ENCODE measurements around the gene COL13A1. TPM values are rescaled to one million over a fixed set of nuclear protein-coding genes. Genes with fewer than 3 reads are reported as not detected.

COL13A1 gene
- total RNA-seq, 3 donors from 2014 or later (not counting 1 experiment from before 2014, with no cell fraction given) = 5.2 to 22.0 (median 10.3) TPM

DNA sequence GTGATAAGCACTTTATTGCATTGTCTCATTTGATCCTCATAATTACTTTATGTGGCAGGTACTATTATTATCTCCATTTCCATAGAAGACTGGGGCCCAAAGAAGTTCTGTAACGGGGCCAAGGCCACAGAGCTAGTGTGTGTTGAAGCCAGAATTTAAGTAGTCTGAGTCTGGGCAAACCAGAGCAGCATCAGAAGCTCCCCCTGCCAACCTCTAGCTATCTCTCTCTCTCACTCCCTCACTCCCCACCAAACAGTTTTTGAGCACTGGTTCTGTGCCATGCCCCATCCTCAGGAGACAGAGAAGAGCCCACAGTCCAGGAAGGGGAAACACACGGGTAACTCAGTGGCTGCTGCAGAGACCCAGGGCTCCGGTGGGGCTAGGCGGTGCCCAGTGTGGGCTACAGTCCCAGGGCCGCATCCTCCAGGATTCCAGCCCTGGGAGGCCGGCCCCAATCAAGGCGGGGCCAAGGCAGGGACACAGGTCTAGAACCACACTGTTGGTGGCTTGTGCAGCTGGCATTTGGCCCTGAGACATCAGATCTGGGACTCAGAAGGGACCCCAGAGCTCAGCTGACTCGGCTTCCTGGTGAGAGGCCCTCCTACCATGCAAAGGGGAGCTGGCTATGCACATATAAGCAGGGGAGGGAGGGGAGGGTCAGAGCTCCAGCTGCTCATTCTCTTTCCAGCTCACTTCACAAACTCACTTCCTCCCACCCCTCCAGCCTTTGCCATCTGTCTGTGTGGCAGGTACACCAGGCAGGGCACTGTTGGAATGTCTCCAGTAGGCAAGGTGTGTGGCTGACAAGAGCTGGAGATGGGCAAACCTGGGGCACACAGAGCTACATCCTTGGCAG lies 34.4 kb downstream of the COL13A1 start:
- Mint-ChIP-seq H3K27ac (no peak overlapping the region), H3K4me3 (no peak overlapping the region), H3K36me3 (no peaks in the 10 kb centered on the region), H3K4me1 (peaks cover 47 to 75% of the 10 kb centered on the region in 2 donors), H3K27me3 (ENCODE audit: low read depth in 2 of 2) (no peaks in the 10 kb centered on the region), H3K9me3 (no peaks in the 10 kb centered on the region)
- no peaks in the 10 kb centered on the region for H3K36me3 ChIP-seq (ENCODE audit: control insufficient read depth, insufficient read depth, low read length)
- DNase-seq (no peak), ATAC-seq (no peak)
- H3K4me1 ChIP-seq (ENCODE audit: control insufficient read depth, insufficient read depth, low read length) = peaks cover 36% of the 10 kb centered on the region
- 26% methylated on average over 7 of the region's 8 CpGs for WGBS (ENCODE audit: insufficient coverage)
- H3K4me3 ChIP-seq (ENCODE audit: low read length) = no peak overlapping the region
- H3K9me3 ChIP-seq (ENCODE audit: control insufficient read depth, insufficient read depth, low read length) = no peaks in the 10 kb centered on the region
- no peak overlapping the region for H3K27ac ChIP-seq (ENCODE audit: low read length)
- no peaks in the 10 kb centered on the region for H3K27me3 ChIP-seq (ENCODE audit: control insufficient read depth, insufficient read depth, low read length)
- intact Hi-C loops (cut with micrococcal nuclease) = loop anchor here (5.0 kb wide), 1 partner anchor 34 kb away; the partner anchor contains the start of gene COL13A1
- TF ChIP-seq CTCF (IDR thresholded peaks at IDR 0.05) = no peak

DNA sequence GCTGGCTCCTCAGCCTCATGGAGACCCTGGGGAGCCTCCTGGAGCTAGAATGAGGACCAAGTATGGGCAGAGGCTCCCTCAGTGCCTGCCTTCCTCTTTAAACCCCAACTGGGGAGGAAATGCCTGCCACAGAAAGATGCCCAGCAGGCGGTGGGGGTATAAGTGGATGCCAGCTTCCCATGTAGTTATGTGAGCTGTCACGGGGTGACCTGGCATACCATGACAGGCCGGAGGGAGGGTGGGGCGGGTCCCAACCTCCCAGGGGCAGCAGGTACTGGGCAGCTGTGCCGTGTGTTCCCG lies 35.0 kb downstream of the COL13A1 start:
- Mint-ChIP-seq H3K9me3 (no peaks in the 10 kb centered on the region), H3K27me3 (ENCODE audit: low read depth in 2 of 2) (no peaks in the 10 kb centered on the region), H3K27ac (no peak overlapping the region), H3K4me3 (no peak overlapping the region), H3K36me3 (no peaks in the 10 kb centered on the region), H3K4me1 (peaks cover 47 to 75% of the 10 kb centered on the region in 2 donors)
- no peak for TF ChIP-seq CTCF (IDR thresholded peaks at IDR 0.05)
- ATAC-seq (no peak), DNase-seq (no peak)
- WGBS (ENCODE audit: insufficient coverage) = 58% methylated on average over 6 of the region's 6 CpGs
- intact Hi-C loops (cut with micrococcal nuclease) = loop anchor here (5.0 kb wide), 1 partner anchor 34 kb away; the partner anchor contains the start of gene COL13A1
- H3K4me3 ChIP-seq (ENCODE audit: low read length) = no peak overlapping the region
- no peaks in the 10 kb centered on the region for H3K9me3 ChIP-seq (ENCODE audit: control insufficient read depth, insufficient read depth, low read length)
- H3K4me1 ChIP-seq (ENCODE audit: control insufficient read depth, insufficient read depth, low read length) = peaks cover 31% of the 10 kb centered on the region
- no peak overlapping the region for H3K27ac ChIP-seq (ENCODE audit: low read length)
- H3K36me3 ChIP-seq (ENCODE audit: control insufficient read depth, insufficient read depth, low read length) = no peaks in the 10 kb centered on the region
- H3K27me3 ChIP-seq (ENCODE audit: control insufficient read depth, insufficient read depth, low read length) = no peaks in the 10 kb centered on the region

DNA sequence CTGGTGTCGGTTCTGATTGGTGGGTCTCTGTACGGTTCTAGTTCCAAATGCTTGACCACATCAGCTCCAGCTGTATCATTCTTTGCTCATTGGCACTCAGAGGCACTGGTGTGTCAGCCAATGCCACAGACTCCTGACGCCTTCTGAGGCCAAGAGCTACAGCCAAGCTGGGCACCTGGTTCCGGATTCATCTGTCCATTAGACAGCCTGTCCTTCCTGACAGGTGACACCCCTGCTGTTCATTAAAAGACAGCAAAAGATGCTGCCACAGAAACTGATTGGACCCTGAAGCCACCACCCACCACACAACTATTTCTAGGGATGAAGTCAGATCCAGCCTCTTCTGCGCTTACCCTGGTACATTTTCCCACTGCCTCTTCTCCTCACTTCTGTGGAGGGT lies 35.6 kb downstream of the COL13A1 start:
- Mint-ChIP-seq H3K4me1 (peaks cover 47 to 75% of the 10 kb centered on the region in 2 donors), H3K36me3 (no peaks in the 10 kb centered on the region), H3K27ac (no peak overlapping the region), H3K4me3 (no peak overlapping the region), H3K27me3 (ENCODE audit: low read depth in 2 of 2) (no peaks in the 10 kb centered on the region), H3K9me3 (no peaks in the 10 kb centered on the region)
- H3K36me3 ChIP-seq (ENCODE audit: control insufficient read depth, insufficient read depth, low read length) = no peaks in the 10 kb centered on the region
- no peaks in the 10 kb centered on the region for H3K27me3 ChIP-seq (ENCODE audit: control insufficient read depth, insufficient read depth, low read length)
- H3K4me1 ChIP-seq (ENCODE audit: control insufficient read depth, insufficient read depth, low read length) = peaks cover 30% of the 10 kb centered on the region
- H3K27ac ChIP-seq (ENCODE audit: low read length) = no peak overlapping the region
- H3K4me3 ChIP-seq (ENCODE audit: low read length) = no peak overlapping the region
- H3K9me3 ChIP-seq (ENCODE audit: control insufficient read depth, insufficient read depth, low read length) = no peaks in the 10 kb centered on the region
- ATAC-seq (no peak), DNase-seq (no peak)
- intact Hi-C loops (cut with micrococcal nuclease) = loop anchor here (5.0 kb wide), 1 partner anchor 35 kb away; the partner anchor contains the start of gene COL13A1
- no peak for TF ChIP-seq CTCF (IDR thresholded peaks at IDR 0.05)
- 91% methylated on average over 5 of the region's 5 CpGs for WGBS (ENCODE audit: insufficient coverage)

Data from natural killer cell (primary cell).